ENCODE measurements around the gene KLHL22. TPM values are rescaled to one million over a fixed set of nuclear protein-coding genes. Genes with fewer than 3 reads are reported as not detected.
A peak's percentile ranks its signal among the peaks of the same experiment; 100 is the strongest.

KLHL22 gene
- total and polyA plus RNA-seq, 2 donors (not counting 1 experiment from before 2014, with no cell fraction given) = 17.4 to 35.3 TPM

DNA sequence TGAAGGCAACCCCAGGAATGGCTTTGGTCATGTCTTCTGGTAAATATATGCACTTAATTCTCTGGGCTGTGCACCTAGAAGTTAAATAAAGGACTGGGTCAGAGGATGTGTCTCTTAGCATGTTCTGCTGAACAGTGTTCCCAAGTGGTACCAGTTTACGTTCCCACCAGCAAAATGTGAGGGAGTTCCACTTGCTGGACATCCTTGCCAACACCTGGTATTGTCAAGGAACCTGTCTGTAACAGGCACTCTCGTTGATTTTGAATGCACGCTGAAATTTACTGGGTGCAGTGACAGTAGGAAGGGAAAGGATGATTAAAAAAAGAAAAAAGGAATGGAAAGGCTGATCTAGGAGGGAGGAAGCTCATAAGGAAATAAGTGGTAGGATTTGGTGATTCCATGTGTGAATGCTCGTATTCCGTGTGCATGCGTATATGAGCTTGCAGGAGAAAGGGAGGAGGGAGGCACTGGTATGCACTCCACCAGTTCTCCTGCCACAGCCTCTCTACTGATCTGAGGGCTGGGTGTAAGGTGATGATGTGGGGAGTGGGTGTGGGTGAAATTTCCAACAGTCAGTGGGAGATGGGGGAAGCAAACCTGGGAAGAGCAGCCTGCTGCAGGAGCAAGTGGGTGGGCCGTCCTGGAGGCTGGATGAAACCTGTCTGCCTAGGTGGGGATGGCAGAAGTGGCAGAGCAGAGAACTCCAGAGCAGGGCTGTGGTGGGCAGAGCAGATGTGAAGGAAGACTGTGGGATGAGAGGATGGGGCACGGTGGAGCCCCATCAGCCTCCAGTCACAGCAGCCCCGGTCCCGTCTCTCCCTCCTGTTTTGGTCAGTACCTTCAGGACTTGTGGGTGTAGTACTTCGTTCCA lies 26.8 kb upstream of the KLHL22 start:
- no peak for DNase-seq (ENCODE audit: low read depth in 2 of 2)
- Histone ChIP-seq H3K4me1 (ENCODE audit: control insufficient read depth, extremely low read depth, insufficient read depth, low read length) (peaks cover 35% of the 10 kb centered on the region), H4K20me1 (ENCODE audit: control insufficient read depth, extremely low read depth, insufficient read depth, low read length) (no peaks in the 10 kb centered on the region), H3K4me3 (replicated peaks in 1 of 4; ENCODE audit: control extremely low read depth in 1 of 4, insufficient read depth in 1 of 4, low read depth in 3 of 4, low read length in 4 of 4) (no peak overlapping the region), H3K9me3 (ENCODE audit: control insufficient read depth, insufficient read depth, low read depth, low read length) (no peaks in the 10 kb centered on the region), H2AFZ (ENCODE audit: low read length) (no peak overlapping the region), H3K27ac (ENCODE audit: insufficient read depth, low read length) (peak overlapping the region; percentile 74), H3K79me2 (ENCODE audit: control insufficient read depth, insufficient read depth, low read length) (peaks cover 89% of the 10 kb centered on the region), H3K27me3 (ENCODE audit: control insufficient read depth, insufficient read depth, low read length) (no peaks in the 10 kb centered on the region), H3K4me2 (ENCODE audit: extremely low read depth, insufficient read depth, low read length) (peak overlapping the region; percentile 33), H3K36me3 (ENCODE audit: control insufficient read depth, insufficient read depth, low read length) (peaks cover 6% of the 10 kb centered on the region), H3K9ac (ENCODE audit: insufficient read depth, low read length) (no peak overlapping the region)
- no peak for TF ChIP-seq EZH2 (IDR thresholded peaks at IDR 0.05; ENCODE audit: low read length, missing control alignments)
- TF ChIP-seq, protein P1, sequence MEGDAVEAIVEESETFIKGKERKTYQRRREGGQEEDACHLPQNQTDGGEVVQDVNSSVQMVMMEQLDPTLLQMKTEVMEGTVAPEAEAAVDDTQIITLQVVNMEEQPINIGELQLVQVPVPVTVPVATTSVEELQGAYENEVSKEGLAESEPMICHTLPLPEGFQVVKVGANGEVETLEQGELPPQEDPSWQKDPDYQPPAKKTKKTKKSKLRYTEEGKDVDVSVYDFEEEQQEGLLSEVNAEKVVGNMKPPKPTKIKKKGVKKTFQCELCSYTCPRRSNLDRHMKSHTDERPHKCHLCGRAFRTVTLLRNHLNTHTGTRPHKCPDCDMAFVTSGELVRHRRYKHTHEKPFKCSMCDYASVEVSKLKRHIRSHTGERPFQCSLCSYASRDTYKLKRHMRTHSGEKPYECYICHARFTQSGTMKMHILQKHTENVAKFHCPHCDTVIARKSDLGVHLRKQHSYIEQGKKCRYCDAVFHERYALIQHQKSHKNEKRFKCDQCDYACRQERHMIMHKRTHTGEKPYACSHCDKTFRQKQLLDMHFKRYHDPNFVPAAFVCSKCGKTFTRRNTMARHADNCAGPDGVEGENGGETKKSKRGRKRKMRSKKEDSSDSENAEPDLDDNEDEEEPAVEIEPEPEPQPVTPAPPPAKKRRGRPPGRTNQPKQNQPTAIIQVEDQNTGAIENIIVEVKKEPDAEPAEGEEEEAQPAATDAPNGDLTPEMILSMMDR (conservative IDR thresholded peaks at IDR 0.05 in 1 of 2, IDR thresholded peaks at IDR 0.05 in 1 of 2; ENCODE audit: low read depth in 1 of 2, low read length in 2 of 2) = no peak

- Histone ChIP-seq H3K79me2 (ENCODE audit: control insufficient read depth, insufficient read depth, low read length) (peaks cover 93% of the 10 kb centered on the region), H3K4me2 (ENCODE audit: extremely low read depth, insufficient read depth, low read length) (no peak overlapping the region), H4K20me1 (ENCODE audit: control insufficient read depth, extremely low read depth, insufficient read depth, low read length) (no peaks in the 10 kb centered on the region), H3K27ac (ENCODE audit: insufficient read depth, low read length) (peak overlapping the region; percentile 65), H3K4me3 (replicated peaks in 1 of 4; ENCODE audit: control extremely low read depth in 1 of 4, insufficient read depth in 1 of 4, low read depth in 3 of 4, low read length in 4 of 4) (no peak overlapping the region), H3K27me3 (ENCODE audit: control insufficient read depth, insufficient read depth, low read length) (no peaks in the 10 kb centered on the region), H2AFZ (ENCODE audit: low read length) (no peak overlapping the region), H3K36me3 (ENCODE audit: control insufficient read depth, insufficient read depth, low read length) (peaks cover 6% of the 10 kb centered on the region), H3K4me1 (ENCODE audit: control insufficient read depth, extremely low read depth, insufficient read depth, low read length) (peaks cover 29% of the 10 kb centered on the region), H3K9ac (ENCODE audit: insufficient read depth, low read length) (no peak overlapping the region), H3K9me3 (ENCODE audit: control insufficient read depth, insufficient read depth, low read depth, low read length) (no peaks in the 10 kb centered on the region)
- TF ChIP-seq EZH2 (IDR thresholded peaks at IDR 0.05; ENCODE audit: low read length, missing control alignments) = no peak
- TF ChIP-seq, protein P1 (conservative IDR thresholded peaks at IDR 0.05 in 1 of 2, IDR thresholded peaks at IDR 0.05 in 1 of 2; ENCODE audit: low read depth in 1 of 2, low read length in 2 of 2) = no peak
- DNase-seq (ENCODE audit: low read depth in 2 of 2) = peak; percentile 33 to 64
These were observed 24.5 kb upstream of the KLHL22 start for GRCh38 chr22:20520093-20520511.

DNA sequence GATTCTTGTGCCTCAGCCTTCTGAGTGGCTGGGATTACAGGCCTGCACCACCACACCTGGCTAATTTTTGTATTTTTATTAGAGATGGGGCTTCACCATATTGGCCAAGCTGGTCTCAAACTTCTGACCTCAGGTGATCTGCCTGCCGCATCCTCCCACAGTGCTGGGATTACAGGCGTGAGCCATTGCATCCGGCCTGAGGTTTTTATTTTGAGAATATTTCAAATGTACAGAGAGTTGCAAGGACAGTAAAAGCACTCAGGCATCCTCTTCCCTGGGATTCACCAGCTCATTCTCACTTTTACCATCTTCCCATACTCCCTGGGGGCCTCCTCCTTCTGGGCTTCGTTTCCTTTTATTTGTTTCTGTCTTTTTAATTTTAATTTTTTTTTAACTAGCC lies 24.0 kb upstream of the KLHL22 start:
- no peak overlapping the region for H2AFZ ChIP-seq (ENCODE audit: low read length)
- peaks cover 93% of the 10 kb centered on the region for H3K79me2 ChIP-seq (ENCODE audit: control insufficient read depth, insufficient read depth, low read length)
- no peak overlapping the region for H3K4me3 ChIP-seq (replicated peaks in 1 of 4; ENCODE audit: control extremely low read depth in 1 of 4, insufficient read depth in 1 of 4, low read depth in 3 of 4, low read length in 4 of 4)
- H3K4me1 ChIP-seq (ENCODE audit: control insufficient read depth, extremely low read depth, insufficient read depth, low read length) = peaks cover 34% of the 10 kb centered on the region
- peaks cover 3% of the 10 kb centered on the region for H4K20me1 ChIP-seq (ENCODE audit: control insufficient read depth, extremely low read depth, insufficient read depth, low read length)
- no peak for DNase-seq (ENCODE audit: low read depth in 2 of 2)
- H3K4me2 ChIP-seq (ENCODE audit: extremely low read depth, insufficient read depth, low read length) = no peak overlapping the region
- H3K9me3 ChIP-seq (ENCODE audit: control insufficient read depth, insufficient read depth, low read depth, low read length) = no peaks in the 10 kb centered on the region
- H3K9ac ChIP-seq (ENCODE audit: insufficient read depth, low read length) = no peak overlapping the region
- no peaks in the 10 kb centered on the region for H3K27me3 ChIP-seq (ENCODE audit: control insufficient read depth, insufficient read depth, low read length)
- no peak for TF ChIP-seq EZH2 (IDR thresholded peaks at IDR 0.05; ENCODE audit: low read length, missing control alignments)
- TF ChIP-seq, protein P1 (conservative IDR thresholded peaks at IDR 0.05 in 1 of 2, IDR thresholded peaks at IDR 0.05 in 1 of 2; ENCODE audit: low read depth in 1 of 2, low read length in 2 of 2) = no peak
- H3K36me3 ChIP-seq (ENCODE audit: control insufficient read depth, insufficient read depth, low read length) = peaks cover 10% of the 10 kb centered on the region
- H3K27ac ChIP-seq (ENCODE audit: insufficient read depth, low read length) = peak overlapping the region; percentile 65
